ENCODE results near the gene PAX2.

- TF ChIP-seq EZH2phosphoT487 (IDR thresholded peaks at IDR 0.05; ENCODE audit: low read depth, severe bottlenecking, unreplicated experiment): no peak
- TF ChIP-seq CTCF (IDR thresholded peaks at IDR 0.05; ENCODE audit: poor library complexity): no peak
These were observed 33.9 kb downstream of the PAX2 start for GRCh38 chr10:100779329-100779728.

All from hepatocyte (in vitro differentiated cells).